Heart left ventricle (tissue), 13 donors: ENCODE results near the gene COL27A1.

Source experiments
- POLR2A ChIP-seq, 2 donors: fragments of 450-650 bp; IDR thresholded peaks; one replicate each; pipeline ENCODE4 v1.6.1; 2017; ENCODE audit warnings: antibody characterized with exemption in 2 of 2, mild to moderate bottlenecking in 2 of 2, moderate library complexity in 2 of 2
- TF ChIP-seq, protein P1 (sequence below), 12 donors: fragments of 200-600 bp; sonication (generic) in 4 of 12; IDR thresholded peaks; one replicate each; pipeline versions ENCODE4 v1.5.0 to v1.8.0; 2018 to 2022; ENCODE audit warnings: antibody characterized with exemption in 12 of 12, mild to moderate bottlenecking in 5 of 12
- donor health status: ischemic (EF 13 %, LVEDD 7.1; RV severe dilation, severe dysfunction).
- donor health status: DM: no; HTN: yes; CAD: no.
- donor health status: DM: no; HTN: no; CAD: no.
- donor health status: ischemic (EF 25% LVEDD 6.9; RV normal size, moderate dysfunction).
- donor health status: ischemic (EF 25% LVEDD 5.7; RV mildly dilated, moderate dysfunction).
- donor health status: ischemic (EF 35%, LVEDD 5.7; RV mildly dilated, moderate dysfunction).
- donor health status: nonischemic (EF 11% LVEDD 7.7; RV severe dilation, severe dysfunction).
- donor health status: DM: yes; HTN: yes; CAD: no.
- donor health status: PGD.
- donor health status: ischemic (EF 29% LVEDD 5.4; RV normal size, mild dysfunction).
- donor health status: nonischemic (EF 23%, LVEDD 6.1; RV moderate dilation, normal function).

DNA sequence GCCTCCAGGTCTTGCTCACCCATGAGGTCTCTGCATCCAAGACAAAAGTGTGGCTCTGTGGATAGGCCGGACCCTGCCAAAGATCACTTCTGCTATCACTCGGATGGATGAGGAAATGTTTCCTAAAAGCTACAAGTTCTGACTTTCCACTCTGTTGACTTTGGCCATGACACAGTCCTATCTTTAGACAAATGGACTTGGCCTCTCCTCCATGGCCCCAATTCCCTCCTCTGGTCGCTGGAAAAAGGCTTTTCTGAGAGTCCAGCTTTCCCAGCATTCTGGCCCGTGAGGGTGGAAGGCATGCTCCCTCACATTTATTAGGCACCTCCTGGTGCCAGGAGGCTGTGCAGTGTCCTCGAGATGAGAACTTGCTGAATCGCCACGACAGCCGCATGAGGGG is 83.1 kb downstream of the COL27A1 start:
- TF ChIP-seq, protein P1, sequence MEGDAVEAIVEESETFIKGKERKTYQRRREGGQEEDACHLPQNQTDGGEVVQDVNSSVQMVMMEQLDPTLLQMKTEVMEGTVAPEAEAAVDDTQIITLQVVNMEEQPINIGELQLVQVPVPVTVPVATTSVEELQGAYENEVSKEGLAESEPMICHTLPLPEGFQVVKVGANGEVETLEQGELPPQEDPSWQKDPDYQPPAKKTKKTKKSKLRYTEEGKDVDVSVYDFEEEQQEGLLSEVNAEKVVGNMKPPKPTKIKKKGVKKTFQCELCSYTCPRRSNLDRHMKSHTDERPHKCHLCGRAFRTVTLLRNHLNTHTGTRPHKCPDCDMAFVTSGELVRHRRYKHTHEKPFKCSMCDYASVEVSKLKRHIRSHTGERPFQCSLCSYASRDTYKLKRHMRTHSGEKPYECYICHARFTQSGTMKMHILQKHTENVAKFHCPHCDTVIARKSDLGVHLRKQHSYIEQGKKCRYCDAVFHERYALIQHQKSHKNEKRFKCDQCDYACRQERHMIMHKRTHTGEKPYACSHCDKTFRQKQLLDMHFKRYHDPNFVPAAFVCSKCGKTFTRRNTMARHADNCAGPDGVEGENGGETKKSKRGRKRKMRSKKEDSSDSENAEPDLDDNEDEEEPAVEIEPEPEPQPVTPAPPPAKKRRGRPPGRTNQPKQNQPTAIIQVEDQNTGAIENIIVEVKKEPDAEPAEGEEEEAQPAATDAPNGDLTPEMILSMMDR (IDR thresholded peaks at IDR 0.05): no peak
- TF ChIP-seq POLR2A (IDR thresholded peaks at IDR 0.05): no peak
